Stimulated activated CD8-positive, alpha-beta memory T cell treated with anti-CD3 and anti-CD28 coated beads, Interleukin-4, amount 100 ng/mL, for 4 hours (primary cell): Measurements from ENCODE around the gene ARHGEF9.
"Not testable (repeated sequence)": the region's sequence is repeated elsewhere in the genome, so short reads cannot be mapped to it uniquely, and the experiment has no call there.

ENCODE experiments used
- DNase-seq, 2 donors: peaks; one replicate each; pipeline ENCODE4 v3.0.0-alpha.2; 2020; ENCODE audit warnings: low read depth in 2 of 2, low spot score in 1 of 2

The ARHGEF9 gene

GRCh38 chrX:63661676-63662075 lies 123.3 kb downstream of the ARHGEF9 start:
- no peak for DNase-seq

GRCh38 chrX:63658920-63659319 lies 126.1 kb downstream of the ARHGEF9 start:
- DNase-seq, result no peak

GRCh38 chrX:63657821-63658220 lies 127.2 kb downstream of the ARHGEF9 start:
- no peak for DNase-seq

- DNase-seq, result no peak
Measured at GRCh38 chrX:63656871-63657580, 128.0 kb downstream of the ARHGEF9 start.

- no peak for DNase-seq
Measured at GRCh38 chrX:63652086-63652765, 132.8 kb downstream of the ARHGEF9 start.

- DNase-seq, result not testable (repeated sequence)
Measured at GRCh38 chrX:63645748-63646147, 139.3 kb downstream of the ARHGEF9 start.

GRCh38 chrX:63635750-63636149 lies 149.3 kb downstream of the ARHGEF9 start:
- no peak for DNase-seq

GRCh38 chrX:63613531-63614028 lies 171.4 kb downstream of the ARHGEF9 start:
- DNase-seq, result no peak

- DNase-seq, result no peak
Measured at GRCh38 chrX:63585936-63586335, 199.1 kb downstream of the ARHGEF9 start.
